ENCODE data around the gene MTM1. TPM values are rescaled to one million over a fixed set of nuclear protein-coding genes. Genes with fewer than 3 reads are reported as not detected.

The MTM1 gene
- total and polyA plus RNA-seq, 9 of the 15 experiments (the other 6 are each of a cell fraction or from before 2014, with no cell fraction given): 5.6 to 13.3 (median 9.5) TPM

GRCh38 chrX:150692296-150692695 is 123.9 kb downstream of the MTM1 start:
- H3K27ac ChIP-seq (ENCODE audit: extremely low read depth, low read depth, low read length): no peak overlapping the region
- peaks cover 37% of the 10 kb centered on the region for H3K79me2 ChIP-seq (ENCODE audit: control insufficient read depth, insufficient read depth, low read length)
- H3K4me3 ChIP-seq: no peak overlapping the region
- in situ Hi-C loops (cut with MboI) (no loop called here), intact Hi-C loops (cut with micrococcal nuclease) (loop anchor here (10.0 kb wide), 1 partner anchor 807 kb away; the partner anchor contains the start of gene MAGEA8)
- BruUV-seq (replicated peaks): no TSS peak
- peak overlapping the region; percentile 83 for H2AFZ ChIP-seq (ENCODE audit: low read depth, low read length)
- TF ChIP-seq PREB (CRISPR knock-in tag; IDR thresholded peaks at IDR 0.05) (no peak), CBFA2T3 (IDR thresholded peaks at IDR 0.05) (peak; percentile 33; the same call in 1 of the 2 replicates)
- 0 out of 2 replicates have a peak, but pooled peaks cover 4% of the 10 kb centered on the region for H4K20me1 ChIP-seq (replicated peaks; ENCODE audit: control insufficient read depth, insufficient read depth, low read length)
- H3K36me3 ChIP-seq (ENCODE audit: control insufficient read depth, insufficient read depth, low read length): peaks cover 4% of the 10 kb centered on the region; the same call in 2 of the 3 replicates
- peak overlapping the region; percentile 75 for H3K4me2 ChIP-seq (ENCODE audit: insufficient read depth, low read length)
- no peaks in the 10 kb centered on the region; the same call in 1 of the 2 replicates for H3K9me3 ChIP-seq (replicated peaks; ENCODE audit: control insufficient read depth, insufficient read depth, low read depth, low read length)
- WGBS (ENCODE audit: insufficient coverage, low coverage, missing lambda C conversion rate): 49% methylated on average over 5 of the region's 5 CpGs
- no peak for ATAC-seq
- POLR2A ChIA-PET: no interaction called here
- H3K27me3 ChIP-seq (ENCODE audit: control insufficient read depth in 2 of 2, insufficient read depth in 2 of 2, low read length in 2 of 2): no peaks in the 10 kb centered on the region
- CTCF ChIA-PET (ENCODE audit: low intra/inter-chr PET ratio): no interaction called here
- H3K9ac ChIP-seq (ENCODE audit: insufficient read depth in 1 of 2, low read depth in 2 of 2, low read length in 2 of 2): 0 out of 4 replicates have a peak overlapping the region, but pooled peaks of 1 of the 2 experiments have one; percentile 57
- no peaks in the 10 kb centered on the region for H3K9me1 ChIP-seq (ENCODE audit: control insufficient read depth, insufficient read depth, low read length)
- FAIRE-seq: no peak
- DNase-seq (ENCODE audit: extremely low read depth in 1 of 4, low spot score in 3 of 4): no peak
- H3K4me1 ChIP-seq (replicated peaks in 1 of 2; ENCODE audit: control insufficient read depth in 2 of 2, insufficient read depth in 2 of 2, low read length in 2 of 2): peaks cover 11 to 17% of the 10 kb centered on the region in 2 experiments; a peak in 4 of 5 replicates
